ENCODE measurements around the gene SLC4A3. TPM values are rescaled to one million over a fixed set of nuclear protein-coding genes. Genes with fewer than 3 reads are reported as not detected.

The SLC4A3 gene
- total RNA-seq, 3 donors from 2014 or later (not counting 1 experiment from before 2014, with no cell fraction given): 0.15 to 0.45 TPM; not detected in 1

GRCh38 chr2:219618733-219619122, 8.7 kb upstream of the SLC4A3 start:
- H3K27me3 ChIP-seq (ENCODE audit: control insufficient read depth, insufficient read depth, low read length): no peaks in the 10 kb centered on the region
- WGBS (ENCODE audit: insufficient coverage): 98% methylated on average over 3 of the region's 3 CpGs
- H3K36me3 ChIP-seq (ENCODE audit: control insufficient read depth, insufficient read depth, low read length): peaks cover 19% of the 10 kb centered on the region
- Mint-ChIP-seq H3K36me3 (no peaks in the 10 kb centered on the region), H3K27me3 (ENCODE audit: low read depth in 2 of 2) (no peaks in the 10 kb centered on the region), H3K4me1 (peaks cover 0 to 4% of the 10 kb centered on the region in 2 donors), H3K4me3 (no peak overlapping the region), H3K27ac (no peak overlapping the region), H3K9me3 (no peaks in the 10 kb centered on the region)
- intact Hi-C loops (cut with micrococcal nuclease): no loop called here
- peaks cover 4% of the 10 kb centered on the region for H3K4me1 ChIP-seq (ENCODE audit: control insufficient read depth, insufficient read depth, low read length)
- ATAC-seq (no peak), DNase-seq (no peak)
- H3K27ac ChIP-seq (ENCODE audit: low read length): no peak overlapping the region
- H3K4me3 ChIP-seq (ENCODE audit: low read length): no peak overlapping the region
- no peak for TF ChIP-seq CTCF (IDR thresholded peaks at IDR 0.05)
- no peaks in the 10 kb centered on the region for H3K9me3 ChIP-seq (ENCODE audit: control insufficient read depth, insufficient read depth, low read length)

GRCh38 chr2:219619235-219619634, 8.2 kb upstream of the SLC4A3 start:
- Histone ChIP-seq H3K27me3 (ENCODE audit: control insufficient read depth, insufficient read depth, low read length) (no peaks in the 10 kb centered on the region), H3K4me1 (ENCODE audit: control insufficient read depth, insufficient read depth, low read length) (no peaks in the 10 kb centered on the region), H3K36me3 (ENCODE audit: control insufficient read depth, insufficient read depth, low read length) (peaks cover 14% of the 10 kb centered on the region), H3K4me3 (ENCODE audit: low read length) (no peak overlapping the region), H3K27ac (ENCODE audit: low read length) (no peak overlapping the region), H3K9me3 (ENCODE audit: control insufficient read depth, insufficient read depth, low read length) (no peaks in the 10 kb centered on the region)
- no peak for DNase-seq
- no peak for TF ChIP-seq CTCF (IDR thresholded peaks at IDR 0.05)
- H3K36me3 Mint-ChIP-seq: no peaks in the 10 kb centered on the region
- WGBS (ENCODE audit: insufficient coverage): 66% methylated on average over 2 of the region's 4 CpGs
- no peak overlapping the region for H3K27ac Mint-ChIP-seq
- H3K9me3 Mint-ChIP-seq: no peaks in the 10 kb centered on the region
- peaks cover 0 to 5% of the 10 kb centered on the region in 2 donors for H3K27me3 Mint-ChIP-seq (ENCODE audit: low read depth in 2 of 2)
- intact Hi-C loops (cut with micrococcal nuclease): no loop called here
- no peak for ATAC-seq
- peaks cover 0 to 3% of the 10 kb centered on the region in 2 donors for H3K4me1 Mint-ChIP-seq
- no peak overlapping the region for H3K4me3 Mint-ChIP-seq

- H3K27me3 Mint-ChIP-seq (ENCODE audit: low read depth in 2 of 2): peaks cover 4 to 17% of the 10 kb centered on the region in 2 donors
- Histone ChIP-seq H3K36me3 (ENCODE audit: control insufficient read depth, insufficient read depth, low read length) (peaks cover 2% of the 10 kb centered on the region), H3K27ac (ENCODE audit: low read length) (no peak overlapping the region), H3K4me3 (ENCODE audit: low read length) (no peak overlapping the region), H3K9me3 (ENCODE audit: control insufficient read depth, insufficient read depth, low read length) (no peaks in the 10 kb centered on the region), H3K27me3 (ENCODE audit: control insufficient read depth, insufficient read depth, low read length) (no peaks in the 10 kb centered on the region), H3K4me1 (ENCODE audit: control insufficient read depth, insufficient read depth, low read length) (no peaks in the 10 kb centered on the region)
- no peaks in the 10 kb centered on the region for H3K36me3 Mint-ChIP-seq
- TF ChIP-seq CTCF (IDR thresholded peaks at IDR 0.05): no peak
- DNase-seq (no peak), ATAC-seq (no peak)
- no peak overlapping the region for H3K27ac Mint-ChIP-seq
- no peaks in the 10 kb centered on the region for H3K9me3 Mint-ChIP-seq
- H3K4me1 Mint-ChIP-seq: no peaks in the 10 kb centered on the region
- intact Hi-C loops (cut with micrococcal nuclease): no loop called here
- H3K4me3 Mint-ChIP-seq: no peak overlapping the region
- 82% methylated on average over 6 of the region's 6 CpGs for WGBS (ENCODE audit: insufficient coverage)
Observed at GRCh38 chr2:219620546-219620945, 6.9 kb upstream of the SLC4A3 start.

GRCh38 chr2:219621935-219622334, 5.5 kb upstream of the SLC4A3 start:
- Mint-ChIP-seq H3K36me3 (no peaks in the 10 kb centered on the region), H3K4me1 (peaks cover 0 to 3% of the 10 kb centered on the region in 2 donors), H3K4me3 (no peak overlapping the region), H3K9me3 (no peaks in the 10 kb centered on the region), H3K27me3 (ENCODE audit: low read depth in 2 of 2) (peaks cover 9 to 25% of the 10 kb centered on the region in 2 donors), H3K27ac (no peak overlapping the region)
- intact Hi-C loops (cut with micrococcal nuclease): no loop called here
- no peak overlapping the region for H3K27ac ChIP-seq (ENCODE audit: low read length)
- no peak for ATAC-seq
- DNase-seq: no peak
- H3K4me3 ChIP-seq (ENCODE audit: low read length): no peak overlapping the region
- H3K4me1 ChIP-seq (ENCODE audit: control insufficient read depth, insufficient read depth, low read length): peaks cover under 1% of the 10 kb centered on the region
- no peaks in the 10 kb centered on the region for H3K36me3 ChIP-seq (ENCODE audit: control insufficient read depth, insufficient read depth, low read length)
- no peak for TF ChIP-seq CTCF (IDR thresholded peaks at IDR 0.05)
- peaks cover 4% of the 10 kb centered on the region for H3K27me3 ChIP-seq (ENCODE audit: control insufficient read depth, insufficient read depth, low read length)
- WGBS (ENCODE audit: insufficient coverage): 76% methylated on average over 4 of the region's 4 CpGs
- no peaks in the 10 kb centered on the region for H3K9me3 ChIP-seq (ENCODE audit: control insufficient read depth, insufficient read depth, low read length)

All from natural killer cell (primary cell).